Neuronal stem cell (in vitro differentiated cells): ENCODE results near the gene UNG.
"Not testable (repeated sequence)": the region's sequence is repeated elsewhere in the genome, so short reads cannot be mapped to it uniquely, and the experiment has no call there.

ENCODE experiments used
- DNase-seq: peaks from one replicate; pipeline ENCODE4 v3.0.0-alpha.2; 2013; ENCODE audit warnings: low spot score
- H2AFZ ChIP-seq: one replicate; pipeline ENCODE4 v1.6.1; 2013; ENCODE audit warnings: mild to moderate bottlenecking, low read length, inconsistent platforms
- H2AK5ac ChIP-seq: 2 replicates; pipeline ENCODE4 v1.6.1; 2013; ENCODE audit warnings: low read depth, mild to moderate bottlenecking, inconsistent platforms, low read length, moderate library complexity, mixed read lengths
- H2BK120ac ChIP-seq: 2 replicates; pipeline ENCODE4 v1.6.1; 2013; ENCODE audit warnings: low read depth, mild to moderate bottlenecking, inconsistent platforms, low read length, moderate library complexity, mixed read lengths
- H2BK12ac ChIP-seq: one replicate; pipeline ENCODE4 v1.6.1; 2013; ENCODE audit warnings: low read length, inconsistent platforms
- H2BK15ac ChIP-seq: 2 replicates; pipeline ENCODE4 v1.6.1; 2013; ENCODE audit warnings: mild to moderate bottlenecking, low read length, inconsistent platforms, mixed read lengths
- H2BK5ac ChIP-seq: one replicate; pipeline ENCODE4 v1.6.1; 2013; ENCODE audit warnings: inconsistent platforms, mild to moderate bottlenecking, low read length, moderate library complexity
- H3K14ac ChIP-seq: one replicate; pipeline ENCODE4 v1.6.1; 2013; ENCODE audit warnings: low read length, inconsistent platforms
- H3K18ac ChIP-seq: 2 replicates; pipeline ENCODE4 v1.6.1; 2013; ENCODE audit warnings: low read length, inconsistent platforms
- H3K23ac ChIP-seq: 2 replicates; pipeline ENCODE4 v1.6.1; 2013; ENCODE audit warnings: low read depth, mild to moderate bottlenecking, mixed read lengths, low read length, inconsistent platforms; ENCODE audit not compliant: poor library complexity
- H3K27ac ChIP-seq: replicated peaks from 3 replicates; pipeline ENCODE4 v1.5.1; 2013; ENCODE audit warnings: low read length, inconsistent platforms
- H3K27me3 ChIP-seq, 3 experiments: 2 replicates each; pipeline ENCODE4 v1.6.1; 2013; ENCODE audit warnings: low read length in 3 of 3, mild to moderate bottlenecking in 2 of 3, inconsistent platforms in 1 of 3, low read depth in 1 of 3, mixed read lengths in 1 of 3, moderate library complexity in 1 of 3; ENCODE audit not compliant: control insufficient read depth in 3 of 3, insufficient read depth in 3 of 3
- H3K36me3 ChIP-seq, 2 donors: replicated peaks in 1 of 2; 2 replicates each; pipeline ENCODE4 v1.6.1; 2013; ENCODE audit warnings: low read length in 2 of 2; ENCODE audit not compliant: control insufficient read depth in 2 of 2, insufficient read depth in 2 of 2
- H3K4ac ChIP-seq: 2 replicates; pipeline ENCODE4 v1.6.1; 2013; ENCODE audit warnings: inconsistent platforms, mild to moderate bottlenecking, low read length, moderate library complexity
- H3K4me1 ChIP-seq, 2 donors: 1 replicate in 1 of 2; 2 replicates in 1 of 2; pipeline ENCODE4 v1.6.1; 2013; ENCODE audit warnings: low read length in 2 of 2, low read depth in 1 of 2; ENCODE audit not compliant: control insufficient read depth in 2 of 2, insufficient read depth in 1 of 2
- H3K4me2 ChIP-seq: one replicate; pipeline ENCODE4 v1.6.1; 2013; ENCODE audit warnings: mild to moderate bottlenecking, low read length, inconsistent platforms; ENCODE audit not compliant: insufficient read depth, poor library complexity, severe bottlenecking
- H3K4me3 ChIP-seq, 2 donors: 2 replicates each; pipeline ENCODE4 v1.5.1; 2013; ENCODE audit warnings: low read length in 2 of 2, mild to moderate bottlenecking in 2 of 2, inconsistent platforms in 1 of 2, moderate library complexity in 1 of 2
- H3K79me1 ChIP-seq: one replicate; pipeline ENCODE4 v1.6.1; 2013; ENCODE audit warnings: low read depth, mild to moderate bottlenecking, inconsistent platforms, low read length, moderate library complexity
- H3K9ac ChIP-seq: one replicate; pipeline ENCODE4 v1.6.1; 2013; ENCODE audit warnings: mild to moderate bottlenecking, low read depth, low read length, inconsistent platforms; ENCODE audit not compliant: poor library complexity
- H3K9me3 ChIP-seq, 2 donors: replicated peaks in 1 of 2; 2 replicates each; pipeline versions ENCODE3 to v1.6.1; 2013; ENCODE audit warnings: low read length in 2 of 2, mild to moderate bottlenecking in 2 of 2, inconsistent platforms in 1 of 2, low read depth in 1 of 2, mixed read lengths in 1 of 2, moderate library complexity in 1 of 2; ENCODE audit not compliant: control insufficient read depth in 2 of 2, insufficient read depth in 1 of 2
- H4K8ac ChIP-seq: one replicate; pipeline ENCODE4 v1.6.1; 2013; ENCODE audit warnings: low read depth, mild to moderate bottlenecking, inconsistent platforms, low read length, moderate library complexity
- H4K91ac ChIP-seq: one replicate; pipeline ENCODE4 v1.6.1; 2013; ENCODE audit warnings: low read length, low read depth, mild to moderate bottlenecking, inconsistent platforms; ENCODE audit not compliant: poor library complexity
- WGBS, 2 donors: extraction: QIAGEN DNeasy Blood & Tissue Kit; methylation state at CpG; one replicate each; pipeline ENCODE4 v1.1.7; 2013; ENCODE audit warnings: missing lambda C conversion rate in 2 of 2, mixed read lengths in 1 of 2; ENCODE audit not compliant: insufficient read length in 2 of 2, insufficient replicate concordance in 1 of 2; ENCODE audit errors: extremely low coverage in 2 of 2; 5-methylcytosine and 5-hydroxymethylcytosine counted together

Gene UNG

DNA sequence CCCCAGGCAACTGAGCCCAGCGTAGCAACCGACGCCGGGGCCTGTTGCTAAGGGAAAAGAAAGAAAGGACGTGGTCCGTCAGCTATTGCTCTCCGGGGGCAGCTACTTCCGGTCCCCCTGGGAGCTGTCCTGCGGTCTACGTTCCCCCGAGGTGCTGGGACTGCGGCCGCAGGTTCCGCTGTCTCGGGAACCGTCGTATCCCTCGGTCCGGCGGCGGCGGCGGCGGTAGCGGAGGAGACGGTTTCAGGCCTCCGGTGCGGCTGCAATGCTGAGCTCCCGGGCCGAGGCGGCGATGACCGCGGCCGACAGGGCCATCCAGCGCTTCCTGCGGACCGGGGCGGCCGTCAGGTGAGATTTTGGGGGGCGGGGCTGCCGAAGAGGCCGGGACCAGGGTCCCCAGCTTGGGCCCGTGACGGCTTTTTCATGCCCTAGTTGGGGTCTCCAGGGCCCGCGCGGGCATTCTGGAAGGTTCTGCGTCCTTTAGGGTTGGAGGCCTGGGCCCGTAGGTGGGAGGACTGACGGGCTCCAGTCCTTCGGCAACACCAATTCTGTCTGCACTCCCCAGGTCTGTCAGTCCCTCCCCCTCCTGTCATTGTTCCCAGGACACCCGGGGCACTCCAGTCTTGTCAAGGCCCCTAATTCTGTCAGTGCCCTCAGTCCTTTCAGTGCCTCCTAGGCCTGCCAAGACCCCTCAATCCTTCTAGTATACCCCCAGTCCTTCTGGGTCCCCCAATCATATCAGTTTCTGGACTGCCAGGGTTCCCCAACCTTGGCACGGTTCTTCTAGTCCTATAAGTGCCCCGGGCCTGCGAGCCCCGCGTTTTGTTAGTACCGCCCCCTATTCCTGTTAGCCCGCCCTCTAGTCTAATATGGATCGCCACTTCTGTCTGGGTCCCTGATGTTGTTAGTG lies 44.7 kb upstream of the UNG start, which contains the start of gene USP30:
USP30 (plus strand) TSS at position 163 of the 910 bp plus-strand sequence; CDS start at position 266, 103 bp downstream.
- Histone ChIP-seq H3K18ac (peak within 1 kb of the TSS; percentile 97), H3K4ac (peak within 1 kb of the TSS; percentile 10), H4K8ac (peak within 1 kb of the TSS; percentile 48), H3K4me1 (peaks cover 4 to 12% of the 10 kb centered on the region in 2 donors), H3K36me3 (peaks cover 2 to 6% of the 10 kb centered on the region in 2 donors), H4K91ac (no peak within 1 kb of the TSS), H2BK5ac (peak within 1 kb of the TSS; percentile 93), H3K4me3 (peak within 1 kb of the TSS; percentile 98 to 99), H3K79me1 (peaks cover 4% of the 10 kb centered on the region), H3K4me2 (peak within 1 kb of the TSS; percentile 94), H2AK5ac (peak within 1 kb of the TSS; percentile 54), H3K9ac (peak within 1 kb of the TSS; percentile 96), H3K14ac (peak within 1 kb of the TSS; percentile 6), H2AFZ (peak within 1 kb of the TSS; percentile 99), H3K27me3 (no peaks in the 10 kb centered on the region), H2BK120ac (no peak within 1 kb of the TSS), H3K23ac (peak within 1 kb of the TSS; percentile 93), H3K27ac (peak within 1 kb of the TSS; percentile 33), H2BK12ac (no peak within 1 kb of the TSS), H3K9me3 (no peaks in the 10 kb centered on the region), H2BK15ac (peak within 1 kb of the TSS; percentile 56)
- DNase-seq = peak; percentile 88
- no CpG with 5 or more reads among the region's 61 CpGs for WGBS, 2 donors

- H2BK12ac ChIP-seq = no peak overlapping the region
- no peak overlapping the region for H3K18ac ChIP-seq
- peak overlapping the region; percentile 94 for H3K4me2 ChIP-seq
- no peaks in the 10 kb centered on the region for H3K27me3 ChIP-seq
- no peak overlapping the region for H4K91ac ChIP-seq
- H2BK5ac ChIP-seq = peak overlapping the region; percentile 93
- H3K4me3 ChIP-seq = peak overlapping the region; percentile 98 to 99
- no peak overlapping the region for H2BK120ac ChIP-seq
- H2AK5ac ChIP-seq = no peak overlapping the region
- no peak overlapping the region for H3K4ac ChIP-seq
- WGBS, 2 donors = no CpG with 5 or more reads among the region's 9 CpGs
- H3K14ac ChIP-seq = no peak overlapping the region
- H2AFZ ChIP-seq = peak overlapping the region; percentile 99
- H4K8ac ChIP-seq = no peak overlapping the region
- H3K4me1 ChIP-seq = peaks cover 4 to 12% of the 10 kb centered on the region in 2 donors
- H2BK15ac ChIP-seq = no peak overlapping the region
- no peak overlapping the region for H3K27ac ChIP-seq
- H3K23ac ChIP-seq = no peak overlapping the region
- DNase-seq = no peak
- H3K9me3 ChIP-seq = no peaks in the 10 kb centered on the region
- H3K79me1 ChIP-seq = peaks cover 4% of the 10 kb centered on the region
- peaks cover 2 to 13% of the 10 kb centered on the region in 2 donors for H3K36me3 ChIP-seq
- H3K9ac ChIP-seq = no peak overlapping the region
Observed at GRCh38 chr12:109053382-109054123, 43.8 kb upstream of the UNG start.

- not testable (repeated sequence) for H4K8ac ChIP-seq, H3K27ac ChIP-seq, H2BK5ac ChIP-seq, H3K9ac ChIP-seq, DNase-seq, H4K91ac ChIP-seq, H3K27me3 ChIP-seq, H3K4me2 ChIP-seq, H2BK120ac ChIP-seq, H3K9me3 ChIP-seq, H2BK12ac ChIP-seq, H2AK5ac ChIP-seq, H2AFZ ChIP-seq, H3K14ac ChIP-seq, H3K18ac ChIP-seq, H3K4ac ChIP-seq, H3K79me1 ChIP-seq, H2BK15ac ChIP-seq, H3K23ac ChIP-seq
- WGBS, 2 donors = no CpG with 5 or more reads among the region's 4 CpGs
- H3K36me3 ChIP-seq = peaks cover 2 to 19% of the 10 kb centered on the region in 2 donors
- H3K4me3 ChIP-seq = peak overlapping the region in 1 of 2 donors; percentile 99
- peaks cover 4 to 12% of the 10 kb centered on the region in 2 donors for H3K4me1 ChIP-seq
Observed at GRCh38 chr12:109054124-109054513, 43.3 kb upstream of the UNG start.

DNA sequence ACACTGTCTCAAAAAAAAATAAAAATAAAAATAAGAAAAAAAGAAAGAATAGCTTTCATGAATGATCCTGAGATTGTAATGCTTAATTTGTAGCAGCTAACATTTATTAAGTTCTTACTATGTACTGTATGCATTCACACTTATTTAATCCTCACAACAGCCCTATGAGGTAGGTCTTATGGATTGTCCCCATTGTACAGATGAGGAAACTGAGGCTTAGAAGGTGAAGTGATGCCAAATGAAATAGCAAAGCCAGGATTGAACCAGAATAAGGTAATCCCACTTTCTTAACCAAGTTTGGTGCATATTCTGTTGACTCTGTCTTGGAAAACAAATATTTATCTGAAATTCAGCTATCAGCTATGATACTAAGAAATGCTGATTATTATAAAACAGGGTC lies 42.9 kb upstream of the UNG start:
- Histone ChIP-seq H3K27me3 (no peaks in the 10 kb centered on the region), H4K91ac (no peak overlapping the region), H3K79me1 (peaks cover 4% of the 10 kb centered on the region), H3K14ac (no peak overlapping the region), H2BK5ac (no peak overlapping the region), H3K4me1 (peaks cover 4 to 12% of the 10 kb centered on the region in 2 donors), H3K18ac (no peak overlapping the region), H4K8ac (no peak overlapping the region), H2BK120ac (no peak overlapping the region), H2AK5ac (no peak overlapping the region), H3K4me2 (no peak overlapping the region), H2BK15ac (no peak overlapping the region), H3K9me3 (no peaks in the 10 kb centered on the region), H3K9ac (no peak overlapping the region), H3K4me3 (no peak overlapping the region), H3K27ac (no peak overlapping the region), H2AFZ (no peak overlapping the region), H3K23ac (no peak overlapping the region), H3K4ac (no peak overlapping the region), H3K36me3 (peaks cover 2 to 22% of the 10 kb centered on the region in 2 donors), H2BK12ac (no peak overlapping the region)
- DNase-seq = no peak
